SH-SY5Y (cell line): Measurements from ENCODE around the gene CLDN24.

Experiments used
- GATA2 ChIP-seq: IDR thresholded peaks from 2 replicates; pipeline ENCODE4 v1.6.1; 2011; ENCODE audit warnings: mild to moderate bottlenecking, low read depth, low read length
- GATA3 ChIP-seq: IDR thresholded peaks from 2 replicates; pipeline ENCODE4 v1.6.1; 2011; ENCODE audit warnings: low read depth, mild to moderate bottlenecking, low read length, moderate library complexity

DNA sequence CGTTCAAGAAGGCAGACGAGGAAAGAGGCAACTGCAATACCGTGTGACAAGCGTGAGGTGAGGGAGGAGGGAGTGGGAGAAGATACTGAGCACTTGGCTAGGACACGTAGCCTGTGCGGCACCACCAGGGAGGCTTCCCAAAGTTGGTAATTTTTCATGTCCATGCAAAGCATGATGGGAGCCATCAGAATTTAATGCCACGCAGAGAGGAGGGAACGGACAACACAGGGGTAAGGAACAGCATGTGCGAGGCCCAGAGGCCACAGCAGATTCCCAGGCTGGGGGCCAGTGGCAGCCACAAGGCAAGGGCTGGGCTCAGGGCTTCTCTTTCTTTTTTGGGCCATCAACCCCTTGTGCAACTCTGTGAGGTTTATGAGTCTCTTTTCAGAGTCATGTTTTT, 11.0 kb upstream of the CLDN24 start:
- TF ChIP-seq GATA2 (no peak), GATA3 (no peak)
